ENCODE measurements around the gene ENGASE. TPM values are rescaled to one million over a fixed set of nuclear protein-coding genes. Genes with fewer than 3 reads are reported as not detected.

The ENGASE gene
- total and polyA plus RNA-seq, 2 experiments from 2014 or later: 9.0 to 27.1 TPM

- Mint-ChIP-seq H3K27me3 (ENCODE audit: insufficient read depth, low read depth, poor library complexity) (peaks cover 8% of the 10 kb centered on the region), H3K36me3 (ENCODE audit: low read depth) (no peaks in the 10 kb centered on the region), H3K4me1 (peaks cover 5% of the 10 kb centered on the region), H3K4me3 (no peak overlapping the region), H3K27ac (no peak overlapping the region), H3K9me3 (no peaks in the 10 kb centered on the region)
- no peaks in the 10 kb centered on the region for H3K36me3 ChIP-seq (ENCODE audit: insufficient read depth)
- no peak overlapping the region for H3K27ac ChIP-seq (ENCODE audit: low read depth)
- H3F3A ChIP-seq (replicated peaks; ENCODE audit: low read depth): no peaks in the 10 kb centered on the region
- no peaks in the 10 kb centered on the region for H3K4me1 ChIP-seq (ENCODE audit: insufficient read depth)
- DNase-seq (ENCODE audit: low spot score): no peak
- H3K27me3 ChIP-seq (ENCODE audit: insufficient read depth): no peaks in the 10 kb centered on the region
- no peak overlapping the region for H2AFZ ChIP-seq
- no peak overlapping the region for H3K4me2 ChIP-seq
- no peak overlapping the region for H3K4me3 ChIP-seq
- no peaks in the 10 kb centered on the region for H3K9me2 ChIP-seq (ENCODE audit: insufficient read depth)
- no peak for ATAC-seq
- H3K79me2 ChIP-seq (replicated peaks; ENCODE audit: insufficient read depth): no peaks in the 10 kb centered on the region
- H4K20me1 ChIP-seq (replicated peaks; ENCODE audit: insufficient read depth): no peaks in the 10 kb centered on the region
- TF ChIP-seq, protein P1, sequence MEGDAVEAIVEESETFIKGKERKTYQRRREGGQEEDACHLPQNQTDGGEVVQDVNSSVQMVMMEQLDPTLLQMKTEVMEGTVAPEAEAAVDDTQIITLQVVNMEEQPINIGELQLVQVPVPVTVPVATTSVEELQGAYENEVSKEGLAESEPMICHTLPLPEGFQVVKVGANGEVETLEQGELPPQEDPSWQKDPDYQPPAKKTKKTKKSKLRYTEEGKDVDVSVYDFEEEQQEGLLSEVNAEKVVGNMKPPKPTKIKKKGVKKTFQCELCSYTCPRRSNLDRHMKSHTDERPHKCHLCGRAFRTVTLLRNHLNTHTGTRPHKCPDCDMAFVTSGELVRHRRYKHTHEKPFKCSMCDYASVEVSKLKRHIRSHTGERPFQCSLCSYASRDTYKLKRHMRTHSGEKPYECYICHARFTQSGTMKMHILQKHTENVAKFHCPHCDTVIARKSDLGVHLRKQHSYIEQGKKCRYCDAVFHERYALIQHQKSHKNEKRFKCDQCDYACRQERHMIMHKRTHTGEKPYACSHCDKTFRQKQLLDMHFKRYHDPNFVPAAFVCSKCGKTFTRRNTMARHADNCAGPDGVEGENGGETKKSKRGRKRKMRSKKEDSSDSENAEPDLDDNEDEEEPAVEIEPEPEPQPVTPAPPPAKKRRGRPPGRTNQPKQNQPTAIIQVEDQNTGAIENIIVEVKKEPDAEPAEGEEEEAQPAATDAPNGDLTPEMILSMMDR (conservative IDR thresholded peaks at IDR 0.05; ENCODE audit: low read depth in 2 of 2): no peak
- TF ChIP-seq NANOG (IDR thresholded peaks at IDR 0.05; ENCODE audit: borderline replicate concordance) (no peak), ZNF462 (CRISPR knock-in tag; IDR thresholded peaks at IDR 0.05) (no peak), ZNF114 (CRISPR knock-in tag; IDR thresholded peaks at IDR 0.05) (no peak)
- TF ChIP-seq, protein P2, sequence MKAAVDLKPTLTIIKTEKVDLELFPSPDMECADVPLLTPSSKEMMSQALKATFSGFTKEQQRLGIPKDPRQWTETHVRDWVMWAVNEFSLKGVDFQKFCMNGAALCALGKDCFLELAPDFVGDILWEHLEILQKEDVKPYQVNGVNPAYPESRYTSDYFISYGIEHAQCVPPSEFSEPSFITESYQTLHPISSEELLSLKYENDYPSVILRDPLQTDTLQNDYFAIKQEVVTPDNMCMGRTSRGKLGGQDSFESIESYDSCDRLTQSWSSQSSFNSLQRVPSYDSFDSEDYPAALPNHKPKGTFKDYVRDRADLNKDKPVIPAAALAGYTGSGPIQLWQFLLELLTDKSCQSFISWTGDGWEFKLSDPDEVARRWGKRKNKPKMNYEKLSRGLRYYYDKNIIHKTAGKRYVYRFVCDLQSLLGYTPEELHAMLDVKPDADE (IDR thresholded peaks at IDR 0.05): no peak
Measured at GRCh38 chr17:79035686-79036085, 38.9 kb upstream of the ENGASE start.

All from GM23338 (cell line).